Measurements from ENCODE around the gene ERC2. TPM values are rescaled to one million over a fixed set of nuclear protein-coding genes. Genes with fewer than 3 reads are reported as not detected.

The ERC2 gene
- total RNA-seq, 2 donors from 2014 or later: 16.1 to 22.8 TPM

- H3K36me3 Mint-ChIP-seq (ENCODE audit: low read depth): no peaks in the 10 kb centered on the region
Measured at GRCh38 chr3:55729546-55729945, 738.7 kb downstream of the ERC2 start.

GRCh38 chr3:55728461-55729100 is 739.7 kb downstream of the ERC2 start:
- H3K27ac Mint-ChIP-seq: no peak overlapping the region
- H3K4me1 Mint-ChIP-seq: peaks cover 6% of the 10 kb centered on the region
- no peaks in the 10 kb centered on the region for H3K36me3 ChIP-seq (ENCODE audit: control insufficient read depth, insufficient read depth, low read length)
- no peak for TF ChIP-seq CTCF (conservative IDR thresholded peaks at IDR 0.05)
- H3K27me3 ChIP-seq (ENCODE audit: control insufficient read depth, insufficient read depth, low read length, poor library complexity, severe bottlenecking): no peaks in the 10 kb centered on the region
- WGBS, 2 experiments (ENCODE audit: insufficient coverage in 1 of 2, insufficient read length in 1 of 2): 92 to 100% methylated on average over 5 of the region's 5 CpGs
- H3K4me3 ChIP-seq (ENCODE audit: low read length): no peak overlapping the region
- H3K4me1 ChIP-seq (ENCODE audit: control insufficient read depth, insufficient read depth, low read length): no peaks in the 10 kb centered on the region
- no peaks in the 10 kb centered on the region for H3K27me3 Mint-ChIP-seq (ENCODE audit: insufficient read depth)
- no peak overlapping the region for H3K4me3 Mint-ChIP-seq
- no peak for DNase-seq
- H3K9ac ChIP-seq (ENCODE audit: extremely low read depth, low read length, poor library complexity, severe bottlenecking): no peak overlapping the region
- H3K36me3 Mint-ChIP-seq (ENCODE audit: low read depth): no peaks in the 10 kb centered on the region
- H3K27ac ChIP-seq (ENCODE audit: low read depth, low read length): no peak overlapping the region
- no peaks in the 10 kb centered on the region for H3K9me3 ChIP-seq (ENCODE audit: control insufficient read depth, low read length)
- H3K9me3 Mint-ChIP-seq: no peaks in the 10 kb centered on the region

More at GRCh38 chr3:55729546-55729945, 738.7 kb downstream of the ERC2 start:
- no peaks in the 10 kb centered on the region for H3K4me1 ChIP-seq (ENCODE audit: control insufficient read depth, insufficient read depth, low read length)
- no peak for TF ChIP-seq CTCF (conservative IDR thresholded peaks at IDR 0.05)
- Mint-ChIP-seq H3K9me3 (no peaks in the 10 kb centered on the region), H3K27me3 (ENCODE audit: insufficient read depth) (no peaks in the 10 kb centered on the region), H3K4me3 (no peak overlapping the region), H3K4me1 (peaks cover 6% of the 10 kb centered on the region), H3K27ac (no peak overlapping the region)
- 92 to 100% methylated on average over 1 to 5 of the region's 7 CpGs for WGBS, 2 experiments (ENCODE audit: insufficient coverage in 1 of 2, insufficient read length in 1 of 2)
- H3K9ac ChIP-seq (ENCODE audit: extremely low read depth, low read length, poor library complexity, severe bottlenecking): no peak overlapping the region
- H3K36me3 ChIP-seq (ENCODE audit: control insufficient read depth, insufficient read depth, low read length): no peaks in the 10 kb centered on the region
- no peak overlapping the region for H3K27ac ChIP-seq (ENCODE audit: low read depth, low read length)
- H3K27me3 ChIP-seq (ENCODE audit: control insufficient read depth, insufficient read depth, low read length, poor library complexity, severe bottlenecking): no peaks in the 10 kb centered on the region
- H3K9me3 ChIP-seq (ENCODE audit: control insufficient read depth, low read length): no peaks in the 10 kb centered on the region
- no peak overlapping the region for H3K4me3 ChIP-seq (ENCODE audit: low read length)
- DNase-seq: no peak

GRCh38 chr3:55726501-55726775 is 741.8 kb downstream of the ERC2 start:
- Mint-ChIP-seq H3K27ac (no peak overlapping the region), H3K4me1 (peaks cover 6% of the 10 kb centered on the region)
- no peak for TF ChIP-seq CTCF (conservative IDR thresholded peaks at IDR 0.05)

More at GRCh38 chr3:55726501-55726775, 741.8 kb downstream of the ERC2 start:
- H3K36me3 Mint-ChIP-seq (ENCODE audit: low read depth): no peaks in the 10 kb centered on the region
- H3K9me3 Mint-ChIP-seq: no peaks in the 10 kb centered on the region
- no peaks in the 10 kb centered on the region for H3K27me3 Mint-ChIP-seq (ENCODE audit: insufficient read depth)
- Histone ChIP-seq H3K4me1 (ENCODE audit: control insufficient read depth, insufficient read depth, low read length) (no peaks in the 10 kb centered on the region), H3K27me3 (ENCODE audit: control insufficient read depth, insufficient read depth, low read length, poor library complexity, severe bottlenecking) (no peaks in the 10 kb centered on the region), H3K36me3 (ENCODE audit: control insufficient read depth, insufficient read depth, low read length) (no peaks in the 10 kb centered on the region), H3K9me3 (ENCODE audit: control insufficient read depth, low read length) (no peaks in the 10 kb centered on the region), H3K27ac (ENCODE audit: low read depth, low read length) (no peak overlapping the region), H3K9ac (ENCODE audit: extremely low read depth, low read length, poor library complexity, severe bottlenecking) (no peak overlapping the region), H3K4me3 (ENCODE audit: low read length) (no peak overlapping the region)
- WGBS, 2 experiments (ENCODE audit: insufficient coverage in 1 of 2, insufficient read length in 1 of 2): 90 to 100% methylated on average over 2 of the region's 2 CpGs
- DNase-seq: no peak
- H3K4me3 Mint-ChIP-seq: no peak overlapping the region
